ENCODE results near the gene TMEM98. TPM values are rescaled to one million over a fixed set of nuclear protein-coding genes. Genes with fewer than 3 reads are reported as not detected.

TMEM98 gene
- total RNA-seq, 4 donors from 2014 or later: 44.6 to 193 (median 80.3) TPM

DNA sequence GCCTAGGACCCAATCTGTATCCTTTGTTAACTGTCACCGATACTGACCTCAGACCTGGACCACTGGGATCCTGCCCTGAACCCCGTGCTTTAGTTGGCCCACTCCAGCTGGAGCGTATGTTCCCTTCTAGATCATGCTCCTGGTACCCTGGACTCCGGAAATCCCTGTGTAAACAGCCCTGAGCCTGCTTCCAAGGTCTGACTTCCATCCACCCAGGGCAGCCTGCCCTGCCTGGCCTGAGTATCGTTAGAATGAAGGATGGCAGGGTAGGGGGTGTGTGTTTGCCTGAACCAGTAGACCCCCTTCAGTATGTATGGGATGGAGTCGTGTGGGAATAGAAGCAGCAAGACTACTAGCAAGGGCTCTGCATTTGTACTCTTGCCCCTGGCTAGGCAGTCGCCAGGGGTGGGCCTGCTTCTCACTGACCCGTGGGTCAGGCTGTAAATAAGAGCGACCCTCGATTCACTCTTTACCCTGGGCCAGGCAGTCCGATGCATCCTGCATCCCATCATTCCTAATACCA lies 691 bp upstream of the TMEM98 start:
- no peak for DNase-seq (ENCODE audit: low spot score)
- ATAC-seq (ENCODE audit: low FRiP score): no peak
- TF ChIP-seq, protein P1, sequence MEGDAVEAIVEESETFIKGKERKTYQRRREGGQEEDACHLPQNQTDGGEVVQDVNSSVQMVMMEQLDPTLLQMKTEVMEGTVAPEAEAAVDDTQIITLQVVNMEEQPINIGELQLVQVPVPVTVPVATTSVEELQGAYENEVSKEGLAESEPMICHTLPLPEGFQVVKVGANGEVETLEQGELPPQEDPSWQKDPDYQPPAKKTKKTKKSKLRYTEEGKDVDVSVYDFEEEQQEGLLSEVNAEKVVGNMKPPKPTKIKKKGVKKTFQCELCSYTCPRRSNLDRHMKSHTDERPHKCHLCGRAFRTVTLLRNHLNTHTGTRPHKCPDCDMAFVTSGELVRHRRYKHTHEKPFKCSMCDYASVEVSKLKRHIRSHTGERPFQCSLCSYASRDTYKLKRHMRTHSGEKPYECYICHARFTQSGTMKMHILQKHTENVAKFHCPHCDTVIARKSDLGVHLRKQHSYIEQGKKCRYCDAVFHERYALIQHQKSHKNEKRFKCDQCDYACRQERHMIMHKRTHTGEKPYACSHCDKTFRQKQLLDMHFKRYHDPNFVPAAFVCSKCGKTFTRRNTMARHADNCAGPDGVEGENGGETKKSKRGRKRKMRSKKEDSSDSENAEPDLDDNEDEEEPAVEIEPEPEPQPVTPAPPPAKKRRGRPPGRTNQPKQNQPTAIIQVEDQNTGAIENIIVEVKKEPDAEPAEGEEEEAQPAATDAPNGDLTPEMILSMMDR (IDR thresholded peaks at IDR 0.05): no peak

DNA sequence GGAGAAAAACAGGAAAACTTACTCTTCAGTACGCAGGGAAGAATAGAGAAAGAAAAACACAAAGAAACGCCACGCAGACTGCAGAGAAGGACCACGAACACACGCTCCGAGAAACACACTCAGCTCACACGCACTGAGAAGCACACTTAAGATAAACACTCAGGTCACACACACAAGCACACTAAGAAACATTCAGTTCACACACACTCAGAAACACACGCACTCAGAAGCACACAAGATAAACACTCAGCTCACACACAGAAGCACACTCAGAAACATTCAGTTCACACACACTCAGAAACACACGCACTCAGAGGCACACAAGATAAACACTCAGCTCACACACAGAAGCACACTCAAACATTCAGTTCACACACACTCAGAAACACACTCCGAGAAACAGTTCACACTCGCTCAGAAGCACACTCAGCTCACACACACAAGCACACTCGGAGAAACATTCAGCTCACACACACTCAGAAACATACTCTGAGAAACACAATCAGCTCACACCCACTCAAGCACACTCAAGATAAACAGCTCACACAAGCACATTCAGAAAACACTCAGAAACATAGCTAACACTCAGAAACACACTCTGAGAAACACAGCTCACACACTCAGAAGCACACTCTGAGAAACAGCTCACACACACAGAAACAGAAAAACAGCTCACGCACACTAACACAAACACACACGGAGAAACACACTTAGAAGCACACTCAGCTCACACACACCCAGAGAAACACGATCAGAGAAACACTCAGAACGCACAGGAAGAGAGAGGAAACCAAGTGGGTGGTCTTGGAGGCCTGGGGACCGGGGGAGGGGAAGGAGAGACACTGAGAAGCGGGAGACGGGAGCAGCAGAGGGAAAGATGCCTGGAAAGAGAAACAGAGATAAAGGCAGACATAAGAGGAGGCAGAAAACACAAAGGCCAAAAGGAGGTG lies 908 bp downstream of the TMEM98 start:
- ATAC-seq (ENCODE audit: low FRiP score) (no peak), DNase-seq (ENCODE audit: low spot score) (no peak)
- TF ChIP-seq, protein P1 (IDR thresholded peaks at IDR 0.05): no peak

DNA sequence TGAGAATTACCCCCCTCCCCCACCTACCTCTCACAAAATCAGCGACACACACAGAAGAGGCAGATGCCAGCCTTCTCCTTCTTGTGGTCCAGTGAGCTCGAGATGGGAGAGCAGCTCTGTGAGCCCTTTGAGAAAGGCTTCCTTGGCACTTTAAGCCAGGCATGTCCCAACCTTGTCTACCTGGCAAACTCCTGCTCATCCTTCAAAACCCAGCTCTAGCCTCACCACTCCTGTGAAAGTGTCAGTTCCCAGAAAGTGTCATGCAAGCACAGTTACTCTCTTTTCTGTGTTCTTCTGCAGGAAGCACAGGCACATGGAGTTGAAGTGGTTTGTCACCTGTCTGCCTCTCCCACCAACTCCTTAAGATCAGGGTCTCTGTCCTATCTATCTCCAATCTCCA lies 1.6 kb downstream of the TMEM98 start:
- DNase-seq (ENCODE audit: low spot score) (no peak), ATAC-seq (ENCODE audit: low FRiP score) (no peak)
- TF ChIP-seq, protein P1 (IDR thresholded peaks at IDR 0.05): no peak

DNA sequence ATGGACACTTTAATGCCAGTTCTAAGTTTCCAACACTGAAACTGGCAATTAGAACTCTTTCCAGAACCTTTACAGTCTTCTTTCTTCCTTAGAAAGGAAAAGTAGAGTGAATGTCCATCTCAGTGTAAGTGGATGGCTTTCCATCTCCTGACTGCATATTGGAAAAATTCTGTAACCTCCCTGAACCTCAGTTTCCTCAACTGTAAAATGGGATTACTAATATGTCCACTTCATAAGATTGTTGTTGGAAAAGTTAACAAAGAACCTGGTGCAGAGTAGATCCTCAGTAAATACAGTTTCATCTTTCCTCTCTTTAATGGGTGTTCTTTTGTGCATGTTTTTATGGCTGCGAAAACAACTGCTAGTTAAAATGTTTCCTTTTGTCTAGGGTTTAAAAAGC lies 2.6 kb downstream of the TMEM98 start:
- DNase-seq (ENCODE audit: low spot score) (no peak), ATAC-seq (ENCODE audit: low FRiP score) (no peak)
- TF ChIP-seq, protein P1 (IDR thresholded peaks at IDR 0.05): no peak

DNA sequence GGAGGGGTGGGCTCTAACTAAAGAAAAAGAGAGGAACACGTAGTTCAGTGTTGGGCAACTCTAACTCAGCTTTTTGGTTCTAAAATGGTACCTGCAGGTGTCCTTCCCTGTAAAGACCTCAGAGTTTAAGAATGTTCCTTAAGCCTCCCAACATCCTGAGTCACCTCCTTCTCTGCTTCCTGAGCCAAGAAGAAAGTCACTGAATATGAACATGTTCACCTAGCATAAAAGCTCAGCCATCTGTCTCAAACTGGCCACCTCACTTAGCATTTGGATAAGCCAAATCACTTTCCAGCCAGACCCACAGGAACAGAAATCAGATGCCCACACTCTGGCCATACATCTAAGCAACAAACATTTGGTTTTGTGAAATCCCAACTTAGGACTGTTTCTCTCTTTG lies 3.7 kb downstream of the TMEM98 start:
- TF ChIP-seq, protein P1 (IDR thresholded peaks at IDR 0.05): no peak

DNA sequence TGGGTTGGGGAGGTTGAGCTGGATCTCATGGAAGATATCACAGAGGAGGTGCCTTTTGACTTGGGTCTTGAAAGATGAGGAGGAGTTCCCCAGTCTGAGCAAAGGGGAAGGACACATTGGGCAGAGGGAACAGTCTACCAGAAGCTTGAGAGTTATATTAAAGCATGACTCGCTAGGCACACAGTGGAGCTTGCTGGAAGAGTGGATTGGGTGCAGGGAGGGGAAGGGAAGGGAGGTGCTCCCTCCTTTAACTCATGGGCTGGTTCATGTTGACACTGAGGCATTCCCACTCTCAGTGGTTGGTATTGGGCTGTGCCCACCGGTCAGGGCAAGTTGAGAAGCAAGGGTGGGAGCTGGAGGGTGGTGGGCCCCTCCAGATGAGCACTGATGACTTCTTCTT lies 5.9 kb downstream of the TMEM98 start:
- ATAC-seq (ENCODE audit: low FRiP score) (no peak), DNase-seq (ENCODE audit: low spot score) (no peak)
- TF ChIP-seq, protein P1 (IDR thresholded peaks at IDR 0.05): no peak

More for the DNA sequence above, 3.7 kb downstream of the TMEM98 start:
- DNase-seq (ENCODE audit: low spot score) (no peak), ATAC-seq (ENCODE audit: low FRiP score) (peak; percentile 34)
